HAP-1 (cell line): Measurements from ENCODE around the gene AK5.

Source experiments
- DNase-seq, 2 experiments: peaks; one replicate each; pipeline ENCODE4 v3.0.0-alpha.2; 2016 to 2020; ENCODE audit warnings: low spot score in 2 of 2
- H3K27me3 ChIP-seq: fragments of 250-450 bp; sonication (Bioruptor Pico); 2 replicates; pipeline ENCODE4 v1.5.1; 2020; ENCODE audit warnings: low read depth, mild to moderate bottlenecking, moderate library complexity
- H3K36me3 ChIP-seq: fragments of 250-450 bp; sonication (Bioruptor Pico); replicated peaks from 2 replicates; pipeline ENCODE4 v1.5.1; 2020; ENCODE audit warnings: mild to moderate bottlenecking
- H3K4me1 ChIP-seq: fragments of 250-450 bp; sonication (Bioruptor Pico); 2 replicates; pipeline ENCODE4 v1.5.1; 2020; ENCODE audit warnings: mild to moderate bottlenecking
- H3K4me3 ChIP-seq: fragments of 250-450 bp; sonication (Bioruptor Pico); 2 replicates; pipeline ENCODE4 v1.5.1; 2020; ENCODE audit warnings: mild to moderate bottlenecking, moderate library complexity
- H3K9me3 ChIP-seq: fragments of 250-450 bp; sonication (Bioruptor Pico); 2 replicates; pipeline ENCODE4 v1.5.1; 2020; ENCODE audit warnings: mild to moderate bottlenecking, moderate library complexity
- in situ Hi-C: fragments of 300-500 bp; cut with MboI; formaldehyde crosslinking; loops from 3 replicates; pipeline ENCODE4 v1.14.3; 2020; ENCODE audit warnings: low sequenced_read_pairs, inconsistent platforms, mixed read lengths

Gene AK5

GRCh38 chr1:77348549-77348948 lies 66.7 kb downstream of the AK5 start:
- in situ Hi-C loops, result no loop called here
- DNase-seq, result no peak
- H3K9me3 ChIP-seq, result no peaks in the 10 kb centered on the region
- no peaks in the 10 kb centered on the region for H3K4me1 ChIP-seq
- no peaks in the 10 kb centered on the region for H3K36me3 ChIP-seq
- H3K27me3 ChIP-seq, result no peaks in the 10 kb centered on the region
- no peak overlapping the region for H3K4me3 ChIP-seq

GRCh38 chr1:77349275-77349674 lies 67.5 kb downstream of the AK5 start:
- Histone ChIP-seq H3K36me3 (no peaks in the 10 kb centered on the region), H3K4me3 (no peak overlapping the region), H3K27me3 (no peaks in the 10 kb centered on the region), H3K9me3 (no peaks in the 10 kb centered on the region), H3K4me1 (no peaks in the 10 kb centered on the region)
- no peak for DNase-seq
- in situ Hi-C loops, result no loop called here

- H3K36me3 ChIP-seq, result no peaks in the 10 kb centered on the region
- no peaks in the 10 kb centered on the region for H3K4me1 ChIP-seq
- in situ Hi-C loops, result no loop called here
- no peaks in the 10 kb centered on the region for H3K9me3 ChIP-seq
- H3K4me3 ChIP-seq, result no peak overlapping the region
- H3K27me3 ChIP-seq, result no peaks in the 10 kb centered on the region
- no peak for DNase-seq
Observed at GRCh38 chr1:77350012-77350770, 68.4 kb downstream of the AK5 start.

- in situ Hi-C loops, result no loop called here
- Histone ChIP-seq H3K4me3 (no peak overlapping the region), H3K9me3 (no peaks in the 10 kb centered on the region), H3K4me1 (no peaks in the 10 kb centered on the region), H3K27me3 (0 out of 2 replicates have a peak, but pooled peaks cover 2% of the 10 kb centered on the region), H3K36me3 (no peaks in the 10 kb centered on the region)
- no peak for DNase-seq
Observed at GRCh38 chr1:77354536-77354935, 72.7 kb downstream of the AK5 start.

- Histone ChIP-seq H3K36me3 (no peaks in the 10 kb centered on the region), H3K4me3 (no peak overlapping the region)
- in situ Hi-C loops, result no loop called here
Observed at GRCh38 chr1:77355010-77355409, 73.2 kb downstream of the AK5 start.

GRCh38 chr1:77356136-77356535 lies 74.3 kb downstream of the AK5 start:
- DNase-seq, result no peak
- Histone ChIP-seq H3K36me3 (no peaks in the 10 kb centered on the region), H3K9me3 (no peaks in the 10 kb centered on the region), H3K4me1 (no peaks in the 10 kb centered on the region), H3K4me3 (no peak overlapping the region), H3K27me3 (peaks cover 5% of the 10 kb centered on the region; the same call in 1 of the 2 replicates)
- in situ Hi-C loops, result no loop called here

More at GRCh38 chr1:77355010-77355409, 73.2 kb downstream of the AK5 start:
- no peaks in the 10 kb centered on the region for H3K9me3 ChIP-seq
- no peaks in the 10 kb centered on the region for H3K4me1 ChIP-seq
- H3K27me3 ChIP-seq, result 0 out of 2 replicates have a peak, but pooled peaks cover 2% of the 10 kb centered on the region
- DNase-seq, result no peak

- Histone ChIP-seq H3K4me1 (no peaks in the 10 kb centered on the region), H3K36me3 (no peaks in the 10 kb centered on the region), H3K4me3 (no peak overlapping the region), H3K27me3 (peaks cover 5% of the 10 kb centered on the region; the same call in 1 of the 2 replicates), H3K9me3 (no peaks in the 10 kb centered on the region)
- no peak for DNase-seq
- in situ Hi-C loops, result no loop called here
Observed at GRCh38 chr1:77360256-77360655, 78.4 kb downstream of the AK5 start.

GRCh38 chr1:77361621-77362020 lies 79.8 kb downstream of the AK5 start:
- no peaks in the 10 kb centered on the region for H3K9me3 ChIP-seq
- no peak for DNase-seq
- in situ Hi-C loops, result no loop called here
- no peak overlapping the region for H3K4me3 ChIP-seq
- H3K4me1 ChIP-seq, result no peaks in the 10 kb centered on the region
- H3K27me3 ChIP-seq, result peaks cover 5% of the 10 kb centered on the region; the same call in 1 of the 2 replicates
- no peaks in the 10 kb centered on the region for H3K36me3 ChIP-seq

GRCh38 chr1:77370161-77370560 lies 88.3 kb downstream of the AK5 start:
- no peak for DNase-seq
- H3K27me3 ChIP-seq, result no peaks in the 10 kb centered on the region
- H3K4me1 ChIP-seq, result no peaks in the 10 kb centered on the region
- H3K9me3 ChIP-seq, result no peaks in the 10 kb centered on the region
- no peaks in the 10 kb centered on the region for H3K36me3 ChIP-seq
- H3K4me3 ChIP-seq, result no peak overlapping the region
- in situ Hi-C loops, result no loop called here

GRCh38 chr1:77370583-77371306 lies 88.9 kb downstream of the AK5 start:
- no peak for DNase-seq
- in situ Hi-C loops, result no loop called here
- H3K36me3 ChIP-seq, result no peaks in the 10 kb centered on the region
- no peak overlapping the region for H3K4me3 ChIP-seq
- no peaks in the 10 kb centered on the region for H3K9me3 ChIP-seq
- H3K4me1 ChIP-seq, result no peaks in the 10 kb centered on the region
- no peaks in the 10 kb centered on the region for H3K27me3 ChIP-seq

- no peaks in the 10 kb centered on the region for H3K4me1 ChIP-seq
- in situ Hi-C loops, result no loop called here
Observed at GRCh38 chr1:77371396-77371795, 89.6 kb downstream of the AK5 start.

GRCh38 chr1:77373702-77374101 lies 91.9 kb downstream of the AK5 start:
- H3K4me3 ChIP-seq, result no peak overlapping the region
- in situ Hi-C loops, result no loop called here
- H3K4me1 ChIP-seq, result no peaks in the 10 kb centered on the region
- no peak for DNase-seq
- H3K36me3 ChIP-seq, result no peaks in the 10 kb centered on the region
- no peaks in the 10 kb centered on the region for H3K9me3 ChIP-seq
- no peaks in the 10 kb centered on the region for H3K27me3 ChIP-seq

More at GRCh38 chr1:77371396-77371795, 89.6 kb downstream of the AK5 start:
- Histone ChIP-seq H3K9me3 (no peaks in the 10 kb centered on the region), H3K27me3 (no peaks in the 10 kb centered on the region), H3K36me3 (no peaks in the 10 kb centered on the region), H3K4me3 (no peak overlapping the region)
- no peak for DNase-seq

GRCh38 chr1:77375541-77375940 lies 93.7 kb downstream of the AK5 start:
- Histone ChIP-seq H3K9me3 (no peaks in the 10 kb centered on the region), H3K4me3 (no peak overlapping the region), H3K36me3 (no peaks in the 10 kb centered on the region), H3K27me3 (no peaks in the 10 kb centered on the region), H3K4me1 (no peaks in the 10 kb centered on the region)
- in situ Hi-C loops, result no loop called here
- DNase-seq, result no peak

- in situ Hi-C loops, result no loop called here
- Histone ChIP-seq H3K4me3 (no peak overlapping the region), H3K36me3 (no peaks in the 10 kb centered on the region), H3K27me3 (no peaks in the 10 kb centered on the region), H3K9me3 (no peaks in the 10 kb centered on the region), H3K4me1 (no peaks in the 10 kb centered on the region)
- DNase-seq, result no peak
Observed at GRCh38 chr1:77375990-77376389, 94.2 kb downstream of the AK5 start.
